Fibroblast of lung (primary cell): ENCODE results near the gene RNF181. TPM values are rescaled to one million over a fixed set of nuclear protein-coding genes. Genes with fewer than 3 reads are reported as not detected.

ENCODE experiments used
- DNase-seq, 2 donors: peaks; one replicate each; pipeline versions ENCODE4 v3.0.0 to v3.0.0-alpha.2; 2010; ENCODE audit warnings: low read depth in 2 of 2
- H2AFZ ChIP-seq: 2 replicates; pipeline ENCODE4 v1.5.1; 2012; ENCODE audit warnings: low read length, control low read depth, inconsistent platforms
- H3K27ac ChIP-seq: 2 replicates; pipeline ENCODE4 v1.5.1; 2011; ENCODE audit warnings: low read length, control low read depth; ENCODE audit not compliant: insufficient read depth
- H3K27me3 ChIP-seq: 2 replicates; pipeline ENCODE4 v1.5.1; 2011; ENCODE audit warnings: mild to moderate bottlenecking, low read length; ENCODE audit not compliant: control insufficient read depth, insufficient read depth
- H3K36me3 ChIP-seq: 2 replicates; pipeline ENCODE4 v1.5.1; 2011; ENCODE audit warnings: low read length; ENCODE audit not compliant: control insufficient read depth, insufficient read depth
- H3K4me1 ChIP-seq: 2 replicates; pipeline ENCODE4 v1.5.1; 2011; ENCODE audit warnings: low read length; ENCODE audit not compliant: control insufficient read depth, insufficient read depth; ENCODE audit errors: extremely low read depth
- H3K4me2 ChIP-seq: 2 replicates; pipeline ENCODE4 v1.5.1; 2011; ENCODE audit warnings: low read length, control low read depth; ENCODE audit not compliant: insufficient read depth; ENCODE audit errors: extremely low read depth
- H3K4me3 ChIP-seq, 4 experiments: fragments of 200-600 bp in 1 of 4; sonication (generic) in 1 of 4; replicated peaks in 1 of 4; 2 replicates each; pipeline ENCODE4 v1.5.1; 2011 to 2016; ENCODE audit warnings: low read length in 4 of 4, low read depth in 3 of 4, mild to moderate bottlenecking in 3 of 4, control low read depth in 2 of 4, inconsistent platforms in 1 of 4, mixed read lengths in 1 of 4; ENCODE audit not compliant: insufficient read depth in 1 of 4; ENCODE audit errors: control extremely low read depth in 1 of 4
- H3K79me2 ChIP-seq: 2 replicates; pipeline ENCODE4 v1.5.1; 2012; ENCODE audit warnings: mild to moderate bottlenecking, low read length, inconsistent platforms; ENCODE audit not compliant: control insufficient read depth, insufficient read depth
- H3K9ac ChIP-seq: 2 replicates; pipeline ENCODE4 v1.5.1; 2011; ENCODE audit warnings: mild to moderate bottlenecking, low read length, control low read depth; ENCODE audit not compliant: insufficient read depth
- H3K9me3 ChIP-seq: 2 replicates; pipeline ENCODE4 v1.5.1; 2012; ENCODE audit warnings: low read depth, low read length; ENCODE audit not compliant: control insufficient read depth, insufficient read depth
- H4K20me1 ChIP-seq: 2 replicates; pipeline ENCODE4 v1.5.1; 2011; ENCODE audit warnings: low read length; ENCODE audit not compliant: control insufficient read depth, insufficient read depth; ENCODE audit errors: extremely low read depth
- EZH2 ChIP-seq: IDR thresholded peaks from 2 replicates; pipeline ENCODE4 v1.5.1; 2012; ENCODE audit warnings: low read length, control low read depth, mild to moderate bottlenecking; ENCODE audit errors: missing control alignments
- polyA minus RNA-seq: library from RNA; depleted of rRNA, polyadenylated mRNA; stranded (reverse); fragments of >200 nt; gene quantifications from 2 replicates; pipeline ENCODE4 v1.2.3, GENCODE V29; 2011; ENCODE audit warnings: low replicate concordance
- polyA plus RNA-seq, 2 donors: library from polyadenylated mRNA; depleted of rRNA in 1 of 2; stranded (reverse) in 1 of 2; unstranded in 1 of 2; fragments of >200 nt; gene quantifications; 2 replicates each; pipeline ENCODE4 v1.2.1, GENCODE V29; 2011 to 2012; ENCODE audit warnings: missing spikeins in 1 of 2
- total RNA-seq: library from RNA; depleted of rRNA; stranded (reverse); fragments of >200 nt; gene quantifications from 2 replicates; pipeline ENCODE4 v1.2.1, GENCODE V29; 2014
- TF ChIP-seq, protein P1 (sequence below), 2 donors: IDR thresholded peaks in 1 of 2; conservative IDR thresholded peaks in 1 of 2; 1 replicate in 1 of 2; 2 replicates in 1 of 2; pipeline ENCODE4 v1.5.1; 2011 to 2012; ENCODE audit warnings: low read length in 2 of 2, control low read depth in 1 of 2, inconsistent platforms in 1 of 2, low read depth in 1 of 2, mild to moderate bottlenecking in 1 of 2

The RNF181 gene, protein sequence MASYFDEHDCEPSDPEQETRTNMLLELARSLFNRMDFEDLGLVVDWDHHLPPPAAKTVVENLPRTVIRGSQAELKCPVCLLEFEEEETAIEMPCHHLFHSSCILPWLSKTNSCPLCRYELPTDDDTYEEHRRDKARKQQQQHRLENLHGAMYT
- total RNA-seq, result 187 and 247 TPM in 2 replicates
- 276 and 289 TPM in 2 replicates for polyA plus RNA-seq
- polyA plus RNA-seq (2012), result 299 and 322 TPM in 2 replicates
- polyA minus RNA-seq, result 307 and 355 TPM in 2 replicates

DNA sequence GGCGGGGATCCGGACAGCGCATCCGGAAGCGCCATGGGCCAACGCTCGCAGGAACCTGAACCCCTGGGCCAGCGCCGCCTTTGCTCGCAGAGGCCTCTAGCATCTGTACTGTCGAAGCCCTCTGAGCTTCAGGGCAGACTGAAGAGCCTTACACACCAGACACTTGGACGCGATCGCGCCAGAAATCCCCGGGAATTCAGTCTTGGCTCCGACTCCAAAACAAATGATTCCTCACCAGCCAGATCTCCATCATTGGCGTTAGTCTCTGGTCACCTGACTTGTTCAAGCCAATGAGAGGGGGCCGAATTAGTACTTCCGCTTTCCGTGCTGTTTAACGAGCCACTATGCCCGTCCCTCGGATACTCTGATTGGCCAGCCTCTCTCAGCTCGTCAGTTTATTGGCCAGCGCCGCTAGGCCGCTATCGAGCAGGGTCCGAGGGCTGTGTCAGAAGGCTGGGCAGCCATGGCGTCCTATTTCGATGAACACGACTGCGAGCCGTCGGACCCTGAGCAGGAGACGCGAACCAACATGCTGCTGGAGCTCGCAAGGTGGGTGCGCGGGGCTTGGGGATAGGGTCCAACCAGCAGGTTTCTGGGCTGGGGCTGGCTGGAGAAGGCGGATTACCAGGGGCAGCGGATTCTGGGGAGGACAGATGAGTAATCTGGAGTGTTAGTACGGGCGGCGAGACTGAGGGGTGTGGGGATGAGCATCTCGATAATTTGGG, at the start of gene RNF181:
Gene RNF181, plus strand, starts transcription at position 445 of the 725 bp plus-strand sequence. Its CDS starts 19 bp downstream, at position 464.
- Histone ChIP-seq H3K27me3 (no peaks in the 10 kb centered on the region), H4K20me1 (no peaks in the 10 kb centered on the region), H3K27ac (peak within 1 kb of the TSS; percentile 88), H3K9me3 (no peaks in the 10 kb centered on the region), H3K79me2 (peaks cover 26% of the 10 kb centered on the region), H3K4me1 (peaks cover 29% of the 10 kb centered on the region), H3K9ac (peak within 1 kb of the TSS; percentile 86), H3K4me3 (peak within 1 kb of the TSS; percentile 49 to 95 (median 81)), H2AFZ (peak within 1 kb of the TSS; percentile 51), H3K36me3 (peaks cover 21% of the 10 kb centered on the region), H3K4me2 (peak within 1 kb of the TSS; percentile 84)
- DNase-seq, result peak; percentile 99
- TF ChIP-seq, protein P1, sequence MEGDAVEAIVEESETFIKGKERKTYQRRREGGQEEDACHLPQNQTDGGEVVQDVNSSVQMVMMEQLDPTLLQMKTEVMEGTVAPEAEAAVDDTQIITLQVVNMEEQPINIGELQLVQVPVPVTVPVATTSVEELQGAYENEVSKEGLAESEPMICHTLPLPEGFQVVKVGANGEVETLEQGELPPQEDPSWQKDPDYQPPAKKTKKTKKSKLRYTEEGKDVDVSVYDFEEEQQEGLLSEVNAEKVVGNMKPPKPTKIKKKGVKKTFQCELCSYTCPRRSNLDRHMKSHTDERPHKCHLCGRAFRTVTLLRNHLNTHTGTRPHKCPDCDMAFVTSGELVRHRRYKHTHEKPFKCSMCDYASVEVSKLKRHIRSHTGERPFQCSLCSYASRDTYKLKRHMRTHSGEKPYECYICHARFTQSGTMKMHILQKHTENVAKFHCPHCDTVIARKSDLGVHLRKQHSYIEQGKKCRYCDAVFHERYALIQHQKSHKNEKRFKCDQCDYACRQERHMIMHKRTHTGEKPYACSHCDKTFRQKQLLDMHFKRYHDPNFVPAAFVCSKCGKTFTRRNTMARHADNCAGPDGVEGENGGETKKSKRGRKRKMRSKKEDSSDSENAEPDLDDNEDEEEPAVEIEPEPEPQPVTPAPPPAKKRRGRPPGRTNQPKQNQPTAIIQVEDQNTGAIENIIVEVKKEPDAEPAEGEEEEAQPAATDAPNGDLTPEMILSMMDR (conservative IDR thresholded peaks at IDR 0.05 in 1 of 2, IDR thresholded peaks at IDR 0.05 in 1 of 2; ENCODE audit: low read depth in 1 of 2, low read length in 2 of 2), result no peak
- no peak for TF ChIP-seq EZH2

DNA sequence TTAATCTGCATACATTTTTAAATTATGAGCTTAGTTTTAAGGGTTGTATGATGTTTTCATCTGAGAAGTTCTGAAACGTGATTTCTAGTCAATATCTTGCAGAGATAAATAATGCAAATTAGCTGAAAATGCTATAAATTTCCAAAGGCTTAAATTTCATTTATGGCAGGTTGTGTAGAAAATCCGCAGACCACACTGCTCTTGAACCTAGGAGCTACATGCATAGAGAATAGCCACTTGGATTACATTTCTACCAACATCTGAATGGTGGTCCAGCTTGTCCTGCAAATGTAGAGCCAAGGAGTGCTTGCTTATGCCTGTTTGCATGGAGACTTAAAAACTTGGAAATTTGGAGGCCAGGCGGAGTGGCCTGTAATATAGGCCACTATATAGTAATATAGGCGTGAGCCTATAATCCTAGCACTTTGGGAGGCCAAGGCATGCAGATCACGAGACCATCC, 49.7 kb upstream of the RNF181 start:
- DNase-seq, result peak in 1 of 2 donors; percentile 27
- peaks cover 16% of the 10 kb centered on the region for H3K36me3 ChIP-seq

More for the DNA sequence above, 49.7 kb upstream of the RNF181 start:
- H3K79me2 ChIP-seq, result peaks cover 25% of the 10 kb centered on the region
- no peak overlapping the region for H2AFZ ChIP-seq
- H3K27me3 ChIP-seq, result no peaks in the 10 kb centered on the region
- no peak overlapping the region for H3K4me2 ChIP-seq
- no peak overlapping the region for H3K27ac ChIP-seq
- H3K9me3 ChIP-seq, result no peaks in the 10 kb centered on the region
- no peak overlapping the region for H3K4me3 ChIP-seq
- H3K9ac ChIP-seq, result no peak overlapping the region
- H3K4me1 ChIP-seq, result peaks cover 22% of the 10 kb centered on the region
- TF ChIP-seq, protein P1 (conservative IDR thresholded peaks at IDR 0.05 in 1 of 2, IDR thresholded peaks at IDR 0.05 in 1 of 2; ENCODE audit: low read depth in 1 of 2, low read length in 2 of 2), result no peak
- TF ChIP-seq EZH2, result no peak
- peaks cover 6% of the 10 kb centered on the region for H4K20me1 ChIP-seq
